H7 (cell line): Measurements from ENCODE around the gene TRIM17. TPM values are rescaled to one million over a fixed set of nuclear protein-coding genes. Genes with fewer than 3 reads are reported as not detected.

Experiments used
- DNase-seq: peaks from one replicate; pipeline ENCODE4 v3.0.0; 2012
- H3K27me3 ChIP-seq: 2 replicates; pipeline ENCODE4 v1.6.0; 2011; ENCODE audit warnings: mild to moderate bottlenecking, low read length; ENCODE audit not compliant: control insufficient read depth, insufficient read depth
- H3K36me3 ChIP-seq: replicated peaks from 2 replicates; pipeline ENCODE4 v1.5.1; 2011; ENCODE audit warnings: low read length; ENCODE audit not compliant: control insufficient read depth, insufficient read depth
- H3K4me3 ChIP-seq: 2 replicates; pipeline ENCODE4 v1.5.1; 2011; ENCODE audit warnings: low read depth, mild to moderate bottlenecking, control low read depth, low read length, moderate library complexity; ENCODE audit not compliant: insufficient read depth
- total RNA-seq: library from RNA; depleted of rRNA; stranded (reverse); fragments of >200 nt; shearing (Covaris generic); gene quantifications from 2 replicates; pipeline ENCODE4 v1.2.3, GENCODE V29; 2014

The TRIM17 gene
- total RNA-seq, 1 experiment from 2014 or later: 4.9 TPM

- H3K4me3 ChIP-seq: peak overlapping the region; percentile 77
- DNase-seq: peak; percentile 54
- H3K27me3 ChIP-seq: peaks cover 23% of the 10 kb centered on the region
- no peaks in the 10 kb centered on the region for H3K36me3 ChIP-seq
Observed at GRCh38 chr1:228377664-228378089, 39.0 kb downstream of the TRIM17 start.

GRCh38 chr1:228376651-228377631 lies 39.7 kb downstream of the TRIM17 start:
- Histone ChIP-seq H3K4me3 (no peak overlapping the region), H3K27me3 (peaks cover 21% of the 10 kb centered on the region)
- peak; percentile 61 for DNase-seq

GRCh38 chr1:228376262-228376628 lies 40.4 kb downstream of the TRIM17 start:
- no peak overlapping the region for H3K4me3 ChIP-seq
- H3K36me3 ChIP-seq: no peaks in the 10 kb centered on the region
- peak; percentile 51 for DNase-seq
- H3K27me3 ChIP-seq: peaks cover 21% of the 10 kb centered on the region

More at GRCh38 chr1:228376651-228377631, 39.7 kb downstream of the TRIM17 start:
- no peaks in the 10 kb centered on the region for H3K36me3 ChIP-seq

- no peak overlapping the region for H3K4me3 ChIP-seq
- DNase-seq: peak; percentile 41
- no peaks in the 10 kb centered on the region for H3K36me3 ChIP-seq
- peaks cover 19% of the 10 kb centered on the region for H3K27me3 ChIP-seq
Observed at GRCh38 chr1:228375578-228376261, 40.9 kb downstream of the TRIM17 start.

GRCh38 chr1:228374711-228375577 lies 41.7 kb downstream of the TRIM17 start:
- Histone ChIP-seq H3K36me3 (no peaks in the 10 kb centered on the region), H3K27me3 (peaks cover 16% of the 10 kb centered on the region), H3K4me3 (no peak overlapping the region)
- DNase-seq: peak; percentile 53

GRCh38 chr1:228373681-228374571 lies 42.7 kb downstream of the TRIM17 start:
- no peak overlapping the region for H3K4me3 ChIP-seq
- peak; percentile 47 for DNase-seq
- peaks cover 5% of the 10 kb centered on the region for H3K27me3 ChIP-seq
- H3K36me3 ChIP-seq: no peaks in the 10 kb centered on the region

GRCh38 chr1:228373004-228373680 lies 43.5 kb downstream of the TRIM17 start:
- DNase-seq: no peak
- no peaks in the 10 kb centered on the region for H3K36me3 ChIP-seq
- H3K4me3 ChIP-seq: no peak overlapping the region
- H3K27me3 ChIP-seq: peaks cover 3% of the 10 kb centered on the region; the same call in 1 of the 2 replicates

GRCh38 chr1:228372183-228373003 lies 44.3 kb downstream of the TRIM17 start:
- DNase-seq: peak; percentile 70
- Histone ChIP-seq H3K4me3 (no peak overlapping the region), H3K36me3 (no peaks in the 10 kb centered on the region), H3K27me3 (no peaks in the 10 kb centered on the region; the same call in 1 of the 2 replicates)

- DNase-seq: peak; percentile 62
- Histone ChIP-seq H3K27me3 (no peaks in the 10 kb centered on the region), H3K36me3 (no peaks in the 10 kb centered on the region)
Observed at GRCh38 chr1:228371741-228372182, 44.9 kb downstream of the TRIM17 start.

GRCh38 chr1:228370941-228371740 lies 45.5 kb downstream of the TRIM17 start:
- no peak overlapping the region for H3K4me3 ChIP-seq
- H3K27me3 ChIP-seq: no peaks in the 10 kb centered on the region
- no peaks in the 10 kb centered on the region for H3K36me3 ChIP-seq
- peak; percentile 66 for DNase-seq

More at GRCh38 chr1:228371741-228372182, 44.9 kb downstream of the TRIM17 start:
- no peak overlapping the region for H3K4me3 ChIP-seq

- Histone ChIP-seq H3K27me3 (no peaks in the 10 kb centered on the region), H3K4me3 (no peak overlapping the region), H3K36me3 (no peaks in the 10 kb centered on the region)
- no peak for DNase-seq
Observed at GRCh38 chr1:228370439-228370940, 46.2 kb downstream of the TRIM17 start.
